Rectal smooth muscle tissue (tissue), 1 donor: ENCODE data around the gene RBM47.

Source experiments
- H3K27ac ChIP-seq: one replicate; pipeline ENCODE4 v1.7.0; 2013; ENCODE audit warnings: low read depth, low read length, inconsistent platforms
- H3K27me3 ChIP-seq: one replicate; pipeline ENCODE4 v1.7.0; 2013; ENCODE audit warnings: low read length; ENCODE audit not compliant: control insufficient read depth, insufficient read depth
- H3K36me3 ChIP-seq: one replicate; pipeline ENCODE4 v1.7.0; 2013; ENCODE audit warnings: low read length; ENCODE audit not compliant: control insufficient read depth, insufficient read depth
- H3K4me1 ChIP-seq: one replicate; pipeline ENCODE4 v1.7.0; 2013; ENCODE audit warnings: low read length; ENCODE audit not compliant: control insufficient read depth, insufficient read depth
- H3K4me3 ChIP-seq: one replicate; pipeline ENCODE4 v1.7.0; 2013; ENCODE audit warnings: low read length
- H3K9ac ChIP-seq: one replicate; pipeline ENCODE4 v1.7.0; 2013; ENCODE audit warnings: low read length

The RBM47 gene

DNA sequence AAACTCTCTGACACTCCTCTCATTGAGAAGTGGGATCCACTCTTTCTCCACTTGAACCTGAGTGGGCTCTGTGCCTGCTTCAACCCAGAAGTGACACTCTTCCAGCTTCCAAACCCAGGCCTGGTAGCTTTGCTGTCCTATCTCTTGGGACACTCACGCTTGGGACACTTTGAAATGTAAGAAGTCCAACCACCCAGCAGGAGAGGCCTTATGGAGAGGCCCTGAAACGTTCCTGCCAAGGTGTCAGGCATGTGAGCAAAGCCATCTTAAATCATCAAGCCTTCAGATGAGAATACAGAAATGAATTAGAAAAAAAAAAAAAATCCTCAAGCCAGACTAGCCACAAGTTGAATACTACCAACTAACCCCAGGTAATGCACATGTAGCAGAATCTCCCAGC lies 30.2 kb downstream of the RBM47 start:
- H3K27ac ChIP-seq, result no peak overlapping the region
- no peaks in the 10 kb centered on the region for H3K27me3 ChIP-seq
- H3K4me3 ChIP-seq, result no peak overlapping the region
- H3K4me1 ChIP-seq, result no peaks in the 10 kb centered on the region
- no peak overlapping the region for H3K9ac ChIP-seq
- H3K36me3 ChIP-seq, result no peaks in the 10 kb centered on the region

DNA sequence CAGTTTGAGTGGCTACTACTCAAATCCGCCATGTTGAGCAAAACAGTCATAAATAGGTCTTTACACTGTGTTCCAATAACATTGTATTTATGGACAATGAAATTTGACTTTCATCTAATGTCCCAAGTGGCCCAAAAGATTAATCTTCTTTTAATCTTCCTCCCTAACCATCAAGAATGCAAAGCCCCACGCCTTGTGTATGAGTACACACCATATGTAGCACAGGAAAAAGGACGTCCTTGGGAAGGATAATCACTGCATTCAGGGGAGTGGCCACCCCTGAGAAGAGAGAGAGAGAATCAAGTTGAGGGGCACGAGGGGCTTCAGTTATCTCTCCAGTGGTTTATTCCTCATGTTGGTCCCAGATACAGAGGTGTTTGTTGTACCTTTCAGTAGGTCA lies 33.1 kb downstream of the RBM47 start:
- Histone ChIP-seq H3K27me3 (no peaks in the 10 kb centered on the region), H3K4me1 (no peaks in the 10 kb centered on the region), H3K36me3 (no peaks in the 10 kb centered on the region), H3K9ac (no peak overlapping the region), H3K4me3 (no peak overlapping the region), H3K27ac (no peak overlapping the region)

DNA sequence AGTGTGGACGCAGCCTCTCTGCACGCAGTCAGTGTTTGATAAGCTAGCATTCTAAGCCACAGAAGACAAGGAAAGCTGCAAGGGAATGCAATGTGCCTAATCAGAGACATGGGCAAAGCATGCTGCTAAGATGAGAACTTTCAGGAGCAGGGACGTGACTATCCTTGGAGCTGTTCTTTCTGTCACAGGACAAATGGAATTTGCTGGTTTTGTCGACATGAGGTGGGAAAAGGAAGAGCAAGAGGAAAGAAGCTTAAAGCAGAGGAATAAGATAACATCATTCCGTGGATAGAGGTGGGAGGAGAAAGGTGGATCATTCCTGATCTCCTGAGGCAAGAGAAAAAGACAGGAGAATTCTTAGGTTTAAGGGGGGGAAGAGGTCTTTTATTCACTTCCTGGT lies 33.7 kb downstream of the RBM47 start:
- Histone ChIP-seq H3K4me1 (no peaks in the 10 kb centered on the region), H3K9ac (no peak overlapping the region), H3K36me3 (no peaks in the 10 kb centered on the region), H3K27ac (no peak overlapping the region), H3K4me3 (no peak overlapping the region), H3K27me3 (no peaks in the 10 kb centered on the region)

DNA sequence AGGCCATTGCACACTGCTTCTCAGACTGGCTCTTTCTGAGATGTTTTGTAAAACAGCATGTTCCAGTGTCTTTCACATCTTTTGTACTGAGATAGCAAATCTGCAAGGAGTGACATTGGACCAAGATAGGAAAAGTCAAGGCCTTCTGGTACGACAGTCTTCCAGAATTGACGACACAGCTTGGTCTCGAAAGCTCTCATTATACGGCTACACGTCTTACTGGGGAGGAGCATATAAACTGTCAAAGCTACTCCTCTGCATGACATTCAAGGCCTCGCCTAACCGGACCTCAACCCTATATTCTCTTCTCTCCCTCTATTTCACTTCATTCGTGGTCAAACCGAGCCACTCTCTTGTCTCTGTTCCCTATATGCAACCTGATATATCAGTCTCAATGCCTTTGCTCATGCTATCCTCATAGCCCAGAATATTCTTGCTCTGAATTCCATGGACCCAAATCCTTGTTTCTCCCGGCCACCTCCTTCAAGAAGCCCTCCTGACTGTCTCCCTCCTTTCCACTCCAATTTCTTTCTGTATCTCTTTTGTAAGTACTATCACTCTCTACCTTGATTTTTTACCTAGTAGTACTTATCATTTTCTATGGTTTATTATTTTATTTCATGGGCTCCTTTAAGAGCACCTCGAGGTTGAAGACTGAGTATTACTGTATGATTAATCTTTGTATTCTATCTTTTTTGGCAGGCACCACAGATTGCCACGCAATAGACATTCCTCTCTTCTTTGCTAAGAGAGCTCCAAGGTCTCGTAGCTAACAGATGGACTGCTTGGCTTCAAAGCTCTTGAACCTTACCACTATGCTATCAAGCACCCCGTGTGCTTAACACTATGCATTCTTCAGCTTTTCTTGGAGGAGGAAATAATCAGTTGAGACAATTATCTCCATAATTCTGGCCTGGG lies 35.1 kb downstream of the RBM47 start:
- Histone ChIP-seq H3K36me3 (no peaks in the 10 kb centered on the region), H3K27me3 (no peaks in the 10 kb centered on the region), H3K4me1 (no peaks in the 10 kb centered on the region), H3K27ac (no peak overlapping the region), H3K4me3 (no peak overlapping the region), H3K9ac (no peak overlapping the region)

DNA sequence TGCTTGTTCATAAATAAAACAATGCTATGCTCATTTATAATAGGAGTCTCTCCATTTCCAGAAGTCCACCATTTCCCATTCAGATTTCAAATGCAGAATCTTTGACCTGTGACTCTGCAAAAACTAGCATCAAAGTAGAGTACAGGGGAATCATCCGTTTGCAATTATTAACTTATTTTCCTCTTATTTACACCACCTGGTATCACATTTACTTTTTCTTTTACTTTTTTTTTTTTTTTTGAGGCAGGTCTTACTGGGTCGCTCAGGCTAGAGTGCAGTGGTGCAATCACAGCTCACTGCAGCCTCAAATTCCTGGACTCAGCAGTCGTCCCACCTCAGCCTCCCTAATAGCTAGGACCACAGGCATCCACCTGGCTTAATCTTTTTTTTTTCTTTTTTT lies 37.6 kb downstream of the RBM47 start:
- Histone ChIP-seq H3K36me3 (no peaks in the 10 kb centered on the region), H3K27ac (no peak overlapping the region), H3K9ac (no peak overlapping the region), H3K27me3 (no peaks in the 10 kb centered on the region), H3K4me3 (no peak overlapping the region), H3K4me1 (no peaks in the 10 kb centered on the region)

DNA sequence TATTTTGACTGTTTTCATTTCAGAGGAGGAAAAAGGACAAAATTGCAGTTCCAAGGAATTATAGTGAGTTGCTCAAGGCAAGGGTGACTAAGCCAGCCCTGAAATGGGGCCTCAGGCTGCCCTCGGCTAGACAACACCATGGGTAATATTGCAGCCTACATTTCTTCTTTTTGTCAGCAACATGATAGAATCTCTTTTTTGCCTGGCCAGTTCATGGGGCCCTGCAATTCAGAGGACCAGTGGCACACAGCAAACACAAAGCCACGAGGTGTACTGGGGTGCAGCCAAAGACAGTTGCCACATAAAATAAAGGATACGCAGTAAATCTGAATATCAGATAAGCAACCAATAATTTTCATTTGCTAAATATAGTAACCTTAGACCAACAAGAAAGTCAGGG lies 41.8 kb downstream of the RBM47 start:
- no peaks in the 10 kb centered on the region for H3K36me3 ChIP-seq
- H3K4me1 ChIP-seq, result no peaks in the 10 kb centered on the region
- H3K9ac ChIP-seq, result no peak overlapping the region
- H3K27me3 ChIP-seq, result no peaks in the 10 kb centered on the region
- H3K27ac ChIP-seq, result no peak overlapping the region
- H3K4me3 ChIP-seq, result no peak overlapping the region

DNA sequence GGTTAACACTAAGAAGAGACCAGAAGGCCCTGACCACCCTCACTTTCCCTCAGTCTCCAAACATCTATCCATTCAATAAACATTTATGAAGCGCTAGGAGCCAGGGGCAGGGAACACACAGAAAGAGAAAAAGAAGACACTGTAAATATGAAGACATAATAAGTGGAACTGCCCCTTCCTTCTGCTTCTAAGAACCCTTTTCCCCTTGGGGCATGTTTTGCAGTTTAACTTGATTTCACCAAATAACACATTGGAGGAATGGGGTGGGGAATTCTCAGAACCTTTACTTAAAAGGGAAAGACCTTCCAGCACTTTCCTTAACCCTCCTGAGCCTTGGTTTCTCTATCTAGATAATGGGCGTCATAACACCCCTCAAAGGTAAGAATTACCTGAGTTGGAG lies 42.3 kb downstream of the RBM47 start:
- H3K27me3 ChIP-seq, result no peaks in the 10 kb centered on the region
- H3K9ac ChIP-seq, result no peak overlapping the region
- H3K36me3 ChIP-seq, result no peaks in the 10 kb centered on the region
- no peak overlapping the region for H3K4me3 ChIP-seq
- H3K4me1 ChIP-seq, result no peaks in the 10 kb centered on the region
- H3K27ac ChIP-seq, result no peak overlapping the region

DNA sequence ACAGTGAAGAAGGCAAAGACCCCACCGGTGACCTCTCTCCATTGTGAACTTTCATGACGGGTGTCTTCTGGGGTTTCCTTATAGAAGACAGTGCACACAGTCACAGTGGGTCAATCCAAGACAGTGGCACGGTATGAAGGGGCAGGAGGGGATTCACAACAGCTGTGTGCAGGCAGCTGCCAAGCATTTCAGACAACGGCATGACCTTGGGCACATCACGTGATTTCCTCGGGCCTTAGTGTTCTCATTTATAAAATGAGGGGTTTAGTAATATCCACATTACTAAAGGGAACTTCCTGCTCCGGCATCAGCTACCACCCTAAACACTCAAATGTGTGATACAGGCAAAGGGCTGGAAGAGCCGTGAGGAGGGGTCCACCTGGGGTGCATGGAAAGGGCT lies 42.9 kb downstream of the RBM47 start:
- no peaks in the 10 kb centered on the region for H3K4me1 ChIP-seq
- no peaks in the 10 kb centered on the region for H3K36me3 ChIP-seq
- no peak overlapping the region for H3K9ac ChIP-seq
- H3K27ac ChIP-seq, result no peak overlapping the region
- no peaks in the 10 kb centered on the region for H3K27me3 ChIP-seq
- no peak overlapping the region for H3K4me3 ChIP-seq

DNA sequence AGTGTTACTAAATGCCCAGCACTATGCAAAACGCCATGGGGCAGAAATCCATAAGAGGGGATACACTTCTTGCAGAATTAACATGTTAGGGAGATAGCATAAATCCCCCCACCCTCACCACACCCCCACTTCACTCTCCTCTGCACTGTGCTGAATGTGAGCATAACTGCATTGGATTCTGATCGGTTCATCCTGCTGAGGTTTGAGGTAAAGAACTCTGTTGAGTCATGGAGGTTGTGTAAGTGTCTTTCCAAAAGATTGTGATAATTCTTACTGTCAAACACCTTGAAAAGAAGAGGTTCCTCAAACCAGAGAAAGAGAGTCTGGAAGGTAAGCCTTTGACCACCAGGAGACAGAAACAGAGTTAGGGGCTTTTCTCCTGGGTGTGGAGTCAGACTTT lies 43.6 kb downstream of the RBM47 start:
- no peaks in the 10 kb centered on the region for H3K4me1 ChIP-seq
- H3K27me3 ChIP-seq, result no peaks in the 10 kb centered on the region
- no peak overlapping the region for H3K4me3 ChIP-seq
- no peak overlapping the region for H3K27ac ChIP-seq
- no peak overlapping the region for H3K9ac ChIP-seq
- no peaks in the 10 kb centered on the region for H3K36me3 ChIP-seq

DNA sequence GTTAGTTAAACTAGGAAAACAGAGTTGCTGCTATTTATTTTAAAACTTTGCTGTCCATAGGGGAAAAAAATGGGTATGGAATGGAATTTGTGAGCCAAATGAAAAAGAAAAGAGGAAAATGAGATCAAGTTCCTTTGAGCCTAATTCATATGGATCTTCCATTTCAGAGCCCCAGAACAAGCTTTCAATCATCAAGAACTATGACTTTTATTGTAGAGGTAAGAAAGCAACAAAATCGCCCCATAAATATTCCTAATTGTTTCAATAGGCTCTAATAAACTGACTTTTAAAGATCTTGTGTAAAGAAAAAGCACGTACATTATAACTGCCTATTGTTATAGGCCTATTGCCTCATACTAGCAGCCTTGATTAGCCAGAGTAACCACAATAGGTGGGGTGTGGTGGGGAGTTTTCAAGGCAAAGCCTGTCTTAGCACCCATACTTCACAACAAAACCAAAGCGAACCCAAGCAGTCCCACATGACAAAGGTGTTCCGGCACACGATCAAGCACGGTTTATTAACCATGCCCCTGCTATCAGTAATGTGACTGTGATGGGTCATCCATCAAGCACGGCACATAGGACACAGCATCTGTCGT lies 44.4 kb downstream of the RBM47 start:
- Histone ChIP-seq H3K27ac (no peak overlapping the region), H3K27me3 (no peaks in the 10 kb centered on the region), H3K4me3 (no peak overlapping the region), H3K4me1 (no peaks in the 10 kb centered on the region), H3K9ac (no peak overlapping the region), H3K36me3 (no peaks in the 10 kb centered on the region)

DNA sequence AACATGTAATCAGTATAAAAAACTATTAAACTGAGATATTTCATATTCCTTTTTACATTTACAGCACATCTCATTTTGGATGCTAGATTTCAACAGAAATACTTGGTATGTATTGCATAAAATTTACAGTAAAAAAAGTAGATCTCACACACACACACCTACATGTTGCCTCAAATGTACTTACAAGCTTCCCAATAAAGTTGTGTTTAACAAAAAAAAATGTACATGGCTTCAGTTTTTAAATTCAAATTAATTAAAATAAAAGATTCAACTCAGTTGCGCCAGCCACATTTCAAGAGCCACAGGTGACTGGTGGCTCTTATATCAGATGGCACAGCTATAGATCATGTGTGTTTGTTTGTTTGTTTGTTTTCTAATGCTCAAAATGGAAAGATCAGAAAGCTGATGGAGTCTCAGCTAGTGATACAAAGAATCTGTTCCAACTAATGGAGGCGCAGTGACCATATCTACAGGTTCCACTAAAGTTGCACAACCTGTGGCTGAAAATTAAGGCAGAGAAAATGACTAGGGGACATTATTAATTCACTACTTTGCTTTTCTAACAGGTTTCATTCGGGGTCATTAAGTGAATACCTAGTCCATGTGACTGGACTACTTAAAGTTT lies 45.0 kb downstream of the RBM47 start:
- Histone ChIP-seq H3K4me1 (no peaks in the 10 kb centered on the region), H3K27me3 (no peaks in the 10 kb centered on the region), H3K9ac (no peak overlapping the region), H3K4me3 (no peak overlapping the region), H3K27ac (no peak overlapping the region), H3K36me3 (no peaks in the 10 kb centered on the region)

DNA sequence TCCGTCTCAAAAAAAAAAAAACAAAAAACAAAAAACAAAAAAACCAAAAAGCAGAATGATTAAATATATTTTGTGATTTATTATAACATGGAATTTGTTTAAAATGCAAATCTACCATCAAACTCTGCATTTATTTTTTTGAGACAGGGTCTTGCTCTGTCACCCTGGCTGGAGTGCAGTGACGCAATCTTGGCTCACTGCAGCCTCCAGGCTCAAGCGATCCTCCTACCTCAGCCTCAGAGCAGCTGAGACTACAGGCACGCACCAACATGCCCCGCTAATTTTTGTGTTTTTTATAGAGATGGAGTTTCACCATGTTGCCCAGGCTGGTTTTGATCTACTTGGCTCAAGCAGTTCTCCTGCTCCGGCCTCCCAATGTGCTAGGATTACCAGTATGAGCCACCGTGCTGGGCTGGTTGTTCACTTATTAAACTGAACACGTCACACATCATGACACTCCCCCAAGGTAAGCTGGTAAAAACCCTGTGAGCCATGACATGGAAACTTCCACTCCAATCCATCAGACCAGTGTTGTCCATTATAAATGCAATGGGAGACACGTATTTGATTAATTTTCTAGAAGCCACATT lies 45.7 kb downstream of the RBM47 start:
- Histone ChIP-seq H3K36me3 (no peaks in the 10 kb centered on the region), H3K27me3 (no peaks in the 10 kb centered on the region), H3K4me1 (no peaks in the 10 kb centered on the region), H3K9ac (no peak overlapping the region), H3K27ac (no peak overlapping the region), H3K4me3 (no peak overlapping the region)
